A549 treated with ZK216348 at 1 μM for 4 hours (cell line): Measurements from ENCODE around the gene GRAMD1B. TPM values are rescaled to one million over a fixed set of nuclear protein-coding genes. Genes with fewer than 3 reads are reported as not detected.

Experiments used
- total RNA-seq: library from RNA; stranded (reverse); fragments of 200-300 nt; extraction: Qiagen RNA extraction; gene quantifications from 5 replicates; pipeline ENCODE4 v1.2.3, GENCODE V29; 2022; ENCODE audit warnings: low read depth

The GRAMD1B gene
- 25.1 to 42.8 TPM (median 38.8 TPM) in 5 replicates for total RNA-seq

GRCh38 chr11:123429913-123430720 lies at the start of gene GRAMD1B:
TSS of gene GRAMD1B (plus strand) at chr11:123430269. CDS start at chr11:123430793, 524 bp downstream.

GRCh38 chr11:123654566-123655081 lies 224.6 kb downstream of the GRAMD1B start, which contains the start of gene SCN3B:
TSS of gene SCN3B (minus strand) at chr11:123654624. CDS start at chr11:123653801, 823 bp downstream.

Other genes starting within 250 kb of the GRAMD1B start
- 14.2 to 31.8 TPM (median 23.0 TPM) in 5 replicates for gene CLMP, start 235.0 kb upstream of the GRAMD1B start, total RNA-seq
- 0.08 to 0.31 TPM (median 0.13 TPM) in 5 replicates for gene SCN3B, start 224.4 kb downstream of the GRAMD1B start, total RNA-seq